ENCODE measurements around the gene GPR18.
A peak's percentile ranks its signal among the peaks of the same experiment; 100 is the strongest.
"Not testable (repeated sequence)": the region's sequence is repeated elsewhere in the genome, so short reads cannot be mapped to it uniquely, and the experiment has no call there.

Gene GPR18

GRCh38 chr13:99249178-99249577 is 9.0 kb downstream of the GPR18 start:
- H3K27me3 Mint-ChIP-seq; H3K4me3 Mint-ChIP-seq; H3K9me3 Mint-ChIP-seq (ENCODE audit: low read depth): not testable (repeated sequence)
- Mint-ChIP-seq H3K36me3 (peaks cover 27% of the 10 kb centered on the region), H3K4me1 (ENCODE audit: low read depth) (peaks cover 51% of the 10 kb centered on the region), H3K27ac (peak overlapping the region; percentile 42)

- Mint-ChIP-seq H3K4me3 (no peak overlapping the region), H3K9me3 (ENCODE audit: low read depth) (no peaks in the 10 kb centered on the region), H3K27me3 (no peaks in the 10 kb centered on the region), H3K36me3 (peaks cover 27% of the 10 kb centered on the region), H3K27ac (peak overlapping the region; percentile 84), H3K4me1 (ENCODE audit: low read depth) (peaks cover 34% of the 10 kb centered on the region)
Measured at GRCh38 chr13:99246100-99246499, 12.1 kb downstream of the GPR18 start.

GRCh38 chr13:99237981-99238662 is 20.1 kb downstream of the GPR18 start:
- peak overlapping the region; percentile 96 for H3K27ac Mint-ChIP-seq
- no peaks in the 10 kb centered on the region for H3K27me3 Mint-ChIP-seq
- H3K4me1 Mint-ChIP-seq (ENCODE audit: low read depth) = peaks cover 71% of the 10 kb centered on the region
- peak overlapping the region; percentile 80 for H3K4me3 Mint-ChIP-seq
- peaks cover 18% of the 10 kb centered on the region for H3K36me3 Mint-ChIP-seq
- H3K9me3 Mint-ChIP-seq (ENCODE audit: low read depth) = no peaks in the 10 kb centered on the region

GRCh38 chr13:99231721-99232120 is 26.5 kb downstream of the GPR18 start:
- Mint-ChIP-seq H3K4me3 (peak overlapping the region; percentile 57), H3K27me3 (no peaks in the 10 kb centered on the region), H3K9me3 (ENCODE audit: low read depth) (no peaks in the 10 kb centered on the region), H3K36me3 (peaks cover 8% of the 10 kb centered on the region), H3K27ac (peak overlapping the region; percentile 92), H3K4me1 (ENCODE audit: low read depth) (peaks cover 80% of the 10 kb centered on the region)

- no peaks in the 10 kb centered on the region for H3K27me3 Mint-ChIP-seq
- peak overlapping the region; percentile 76 for H3K27ac Mint-ChIP-seq
- H3K4me3 Mint-ChIP-seq = no peak overlapping the region
- no peaks in the 10 kb centered on the region for H3K9me3 Mint-ChIP-seq (ENCODE audit: low read depth)
- H3K36me3 Mint-ChIP-seq = peaks cover 8% of the 10 kb centered on the region
- peaks cover 80% of the 10 kb centered on the region for H3K4me1 Mint-ChIP-seq (ENCODE audit: low read depth)
Measured at GRCh38 chr13:99230991-99231390, 27.2 kb downstream of the GPR18 start.

- H3K27ac Mint-ChIP-seq = peak overlapping the region; percentile 76
- H3K4me3 Mint-ChIP-seq = peak overlapping the region; percentile 22
- not testable (repeated sequence) for H3K27me3 Mint-ChIP-seq; H3K9me3 Mint-ChIP-seq (ENCODE audit: low read depth); H3K36me3 Mint-ChIP-seq
- peaks cover 80% of the 10 kb centered on the region for H3K4me1 Mint-ChIP-seq (ENCODE audit: low read depth)
Measured at GRCh38 chr13:99230588-99230987, 27.6 kb downstream of the GPR18 start.

GRCh38 chr13:99228737-99229691 is 29.2 kb downstream of the GPR18 start:
- peak overlapping the region; percentile 81 for H3K4me3 Mint-ChIP-seq
- peaks cover 81% of the 10 kb centered on the region for H3K4me1 Mint-ChIP-seq (ENCODE audit: low read depth)
- H3K27ac Mint-ChIP-seq = peak overlapping the region; percentile 94
- no peaks in the 10 kb centered on the region for H3K27me3 Mint-ChIP-seq
- peaks cover 8% of the 10 kb centered on the region for H3K36me3 Mint-ChIP-seq
- H3K9me3 Mint-ChIP-seq (ENCODE audit: low read depth) = no peaks in the 10 kb centered on the region

- Mint-ChIP-seq H3K4me3 (peak overlapping the region; percentile 81), H3K27me3 (no peaks in the 10 kb centered on the region), H3K4me1 (ENCODE audit: low read depth) (peaks cover 85% of the 10 kb centered on the region), H3K9me3 (ENCODE audit: low read depth) (no peaks in the 10 kb centered on the region), H3K36me3 (peaks cover 5% of the 10 kb centered on the region), H3K27ac (peak overlapping the region; percentile 94)
Measured at GRCh38 chr13:99227909-99228688, 30.1 kb downstream of the GPR18 start.

GRCh38 chr13:99227331-99227900 is 30.8 kb downstream of the GPR18 start:
- Mint-ChIP-seq H3K27me3 (no peaks in the 10 kb centered on the region), H3K4me3 (peak overlapping the region; percentile 51), H3K4me1 (ENCODE audit: low read depth) (peaks cover 89% of the 10 kb centered on the region), H3K27ac (peak overlapping the region; percentile 89), H3K9me3 (ENCODE audit: low read depth) (no peaks in the 10 kb centered on the region), H3K36me3 (peaks cover 5% of the 10 kb centered on the region)

GRCh38 chr13:99226513-99226912 is 31.7 kb downstream of the GPR18 start:
- peaks cover 7% of the 10 kb centered on the region for H3K36me3 Mint-ChIP-seq
- peaks cover 92% of the 10 kb centered on the region for H3K4me1 Mint-ChIP-seq (ENCODE audit: low read depth)
- H3K4me3 Mint-ChIP-seq = peak overlapping the region; percentile 2
- H3K9me3 Mint-ChIP-seq (ENCODE audit: low read depth) = no peaks in the 10 kb centered on the region
- H3K27me3 Mint-ChIP-seq = no peaks in the 10 kb centered on the region
- peak overlapping the region; percentile 73 for H3K27ac Mint-ChIP-seq

GRCh38 chr13:99225078-99225477 is 33.1 kb downstream of the GPR18 start:
- Mint-ChIP-seq H3K4me3 (peak overlapping the region; percentile 40), H3K36me3 (peaks cover 7% of the 10 kb centered on the region), H3K9me3 (ENCODE audit: low read depth) (no peaks in the 10 kb centered on the region), H3K27ac (peak overlapping the region; percentile 73), H3K27me3 (no peaks in the 10 kb centered on the region), H3K4me1 (ENCODE audit: low read depth) (peaks cover 92% of the 10 kb centered on the region)

GRCh38 chr13:99224021-99224420 is 34.2 kb downstream of the GPR18 start:
- Mint-ChIP-seq H3K27ac (peak overlapping the region; percentile 93), H3K27me3 (no peaks in the 10 kb centered on the region), H3K9me3 (ENCODE audit: low read depth) (no peaks in the 10 kb centered on the region), H3K4me3 (peak overlapping the region; percentile 44), H3K36me3 (peaks cover 7% of the 10 kb centered on the region), H3K4me1 (ENCODE audit: low read depth) (peaks cover 91% of the 10 kb centered on the region)

- peak overlapping the region; percentile 93 for H3K27ac Mint-ChIP-seq
- H3K27me3 Mint-ChIP-seq = no peaks in the 10 kb centered on the region
- H3K4me1 Mint-ChIP-seq (ENCODE audit: low read depth) = peaks cover 91% of the 10 kb centered on the region
- H3K36me3 Mint-ChIP-seq = peaks cover 7% of the 10 kb centered on the region
- H3K4me3 Mint-ChIP-seq = peak overlapping the region; percentile 44
- no peaks in the 10 kb centered on the region for H3K9me3 Mint-ChIP-seq (ENCODE audit: low read depth)
Measured at GRCh38 chr13:99223587-99223986, 34.6 kb downstream of the GPR18 start.

GRCh38 chr13:99221567-99222239 is 36.5 kb downstream of the GPR18 start:
- Mint-ChIP-seq H3K36me3 (peaks cover 7% of the 10 kb centered on the region), H3K9me3 (ENCODE audit: low read depth) (no peaks in the 10 kb centered on the region), H3K4me1 (ENCODE audit: low read depth) (peaks cover 94% of the 10 kb centered on the region), H3K27me3 (no peaks in the 10 kb centered on the region), H3K27ac (peak overlapping the region; percentile 93), H3K4me3 (peak overlapping the region; percentile 73)
